HG03565 (cell line): ENCODE data around the gene FOXP1.

Experiments used
- ATAC-seq: cut with Tn5 transposase; IDR thresholded peaks from one replicate; pipeline ENCODE4 v1.9.1; 2021; ENCODE audit warnings: mild to moderate bottlenecking, moderate library complexity; ENCODE audit not compliant: unreplicated experiment

FOXP1 gene

GRCh38 chr3:71587958-71588357 lies 4.4 kb upstream of the FOXP1 start:
- no peak for ATAC-seq

DNA sequence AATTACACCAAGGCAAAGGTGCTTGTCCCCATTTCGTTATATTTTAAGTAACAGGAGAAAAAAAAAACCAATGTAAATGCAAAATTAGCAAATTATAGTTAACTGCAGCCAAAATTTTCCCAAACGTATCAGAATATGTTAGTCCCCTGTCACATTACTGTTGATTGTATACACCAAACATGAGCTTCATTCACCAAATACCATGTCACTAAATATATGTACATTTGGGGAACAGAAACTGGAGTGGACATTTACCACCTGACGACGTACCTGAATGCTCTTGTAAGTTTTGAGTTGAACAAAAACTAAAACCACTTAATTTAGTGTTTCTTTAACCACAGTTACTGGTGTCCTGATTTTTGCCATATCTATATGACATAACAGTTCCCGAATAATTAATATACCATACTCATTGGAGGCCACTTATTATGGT lies 3.3 kb upstream of the FOXP1 start:
- ATAC-seq = no peak

GRCh38 chr3:71585887-71586809 lies 2.6 kb upstream of the FOXP1 start:
- ATAC-seq = no peak

DNA sequence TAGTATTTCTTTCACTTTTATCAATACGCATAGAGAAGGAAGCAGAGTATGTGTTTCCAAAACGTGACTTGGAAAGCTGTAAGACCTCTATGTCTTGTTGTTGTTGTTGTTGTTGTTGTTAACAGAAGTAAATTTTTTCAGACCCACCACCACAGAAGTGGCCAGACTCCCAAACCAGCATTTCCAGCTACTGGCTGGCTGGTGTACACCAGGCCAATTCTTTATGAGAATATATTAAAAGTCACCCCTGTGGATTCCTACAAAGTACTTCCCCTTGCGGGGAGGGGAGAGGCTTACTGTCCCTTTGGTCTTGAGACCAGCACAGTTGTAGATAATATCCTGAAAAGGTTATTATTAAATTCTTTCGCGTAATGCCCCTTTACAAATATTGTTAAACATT lies 1.6 kb upstream of the FOXP1 start:
- ATAC-seq = no peak

- ATAC-seq = no peak
These were observed 975 bp upstream of the FOXP1 start for GRCh38 chr3:71584394-71585011.

DNA sequence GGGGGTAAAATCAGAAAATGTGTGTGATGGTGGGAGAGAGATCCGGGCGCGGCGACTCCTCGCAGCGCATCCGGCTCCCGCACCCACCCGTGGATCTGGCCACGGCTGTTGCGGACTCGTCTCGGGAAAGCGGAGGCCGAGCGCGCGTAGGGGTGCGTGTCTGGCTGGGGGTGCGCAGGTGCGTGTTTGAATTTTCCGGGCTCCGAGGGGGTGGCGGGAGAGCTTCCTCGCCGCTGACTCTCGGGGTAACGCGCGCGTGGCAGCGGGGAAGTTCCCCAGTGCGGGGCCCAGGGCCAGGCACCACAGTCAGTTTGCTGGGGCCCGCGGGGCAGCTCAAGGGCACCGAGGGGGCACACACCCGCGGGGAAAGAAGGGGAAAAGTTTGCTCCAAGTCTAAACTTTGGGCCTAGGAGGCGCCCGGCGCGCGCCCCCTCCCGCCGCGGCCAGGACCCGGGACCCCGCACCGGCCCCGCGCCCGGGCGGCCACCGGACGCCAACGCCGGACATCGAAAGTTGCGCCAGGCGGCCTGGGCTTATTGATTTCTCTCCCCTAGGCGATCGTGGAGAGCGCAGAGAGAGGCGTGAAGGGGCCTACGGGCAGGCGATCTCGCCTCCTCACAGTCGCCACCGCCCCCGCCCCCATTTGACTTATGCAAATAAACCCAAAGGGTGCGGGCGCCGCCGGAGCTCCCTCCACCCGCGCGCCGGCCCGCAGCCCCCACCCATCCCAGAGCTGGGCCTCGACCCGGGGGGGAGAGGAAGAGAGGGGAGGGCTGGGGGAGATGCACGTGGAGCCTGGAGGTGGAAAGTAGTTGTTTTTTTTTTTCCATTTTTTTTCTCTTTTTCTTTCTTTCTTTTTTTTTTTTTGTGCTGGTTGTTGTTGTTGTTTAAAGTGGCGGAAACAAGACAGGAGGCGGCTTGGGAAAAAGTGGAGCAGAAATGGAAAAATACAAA lies 639 bp downstream of the FOXP1 start:
- ATAC-seq = no peak

DNA sequence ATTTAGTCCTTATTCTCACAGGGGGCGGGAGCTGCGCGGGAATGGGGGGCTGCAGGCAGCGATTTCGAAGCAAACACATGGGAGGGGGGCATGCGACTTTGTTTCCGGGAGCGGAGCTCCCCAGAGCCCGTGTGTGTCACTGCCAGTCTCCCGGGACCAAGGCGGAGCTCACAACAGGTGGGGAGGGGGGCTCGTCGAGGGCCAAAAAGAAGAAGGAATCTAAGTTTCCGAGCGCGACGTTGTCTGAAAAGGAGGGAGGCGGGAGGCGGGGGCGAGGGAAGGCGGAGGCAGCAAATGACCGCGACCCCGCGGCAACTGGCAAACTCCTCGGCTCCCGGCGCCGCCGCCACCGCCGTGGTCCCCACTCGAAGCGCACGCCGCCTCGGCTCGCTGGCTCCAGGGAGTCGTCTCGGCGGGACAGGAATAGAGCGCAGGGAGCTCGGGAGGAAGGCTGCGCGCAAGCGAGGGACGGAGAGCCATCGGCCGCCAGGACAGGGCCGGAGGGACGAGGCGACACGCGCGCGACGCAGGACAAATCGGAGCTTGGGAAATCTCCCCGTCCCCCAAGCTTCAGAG lies 1.4 kb downstream of the FOXP1 start:
- no peak for ATAC-seq

DNA sequence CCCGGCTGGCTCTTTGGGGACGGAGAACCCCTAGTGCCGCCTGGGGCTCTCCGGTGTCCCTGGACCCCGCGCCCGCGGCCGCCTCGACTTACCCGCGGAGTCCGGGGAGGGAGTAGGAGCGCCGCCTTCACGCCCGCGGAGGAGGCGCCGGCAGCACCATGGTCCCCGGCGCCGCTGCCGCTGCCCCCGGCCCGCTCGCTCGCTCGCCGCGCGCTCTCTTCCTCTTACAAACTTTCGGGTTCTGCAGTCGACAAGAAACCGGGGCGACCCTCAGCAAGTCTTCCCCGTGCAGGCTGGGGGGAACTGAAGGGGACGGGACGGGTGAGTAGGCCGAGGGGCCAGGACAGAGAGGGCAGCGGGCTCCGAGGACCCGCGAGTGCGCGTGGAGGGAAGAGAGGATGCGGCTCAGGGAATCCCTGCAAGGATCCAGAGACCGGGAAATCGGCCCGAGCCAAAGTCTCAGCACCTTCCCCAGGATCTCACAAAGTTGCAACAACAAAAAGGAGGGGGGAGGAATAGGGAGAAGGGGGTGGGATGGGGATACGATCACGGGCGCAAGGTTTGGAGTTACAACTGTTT lies 2.0 kb downstream of the FOXP1 start:
- no peak for ATAC-seq

- no peak for ATAC-seq
These were observed 2.7 kb downstream of the FOXP1 start for GRCh38 chr3:71580636-71581456.

DNA sequence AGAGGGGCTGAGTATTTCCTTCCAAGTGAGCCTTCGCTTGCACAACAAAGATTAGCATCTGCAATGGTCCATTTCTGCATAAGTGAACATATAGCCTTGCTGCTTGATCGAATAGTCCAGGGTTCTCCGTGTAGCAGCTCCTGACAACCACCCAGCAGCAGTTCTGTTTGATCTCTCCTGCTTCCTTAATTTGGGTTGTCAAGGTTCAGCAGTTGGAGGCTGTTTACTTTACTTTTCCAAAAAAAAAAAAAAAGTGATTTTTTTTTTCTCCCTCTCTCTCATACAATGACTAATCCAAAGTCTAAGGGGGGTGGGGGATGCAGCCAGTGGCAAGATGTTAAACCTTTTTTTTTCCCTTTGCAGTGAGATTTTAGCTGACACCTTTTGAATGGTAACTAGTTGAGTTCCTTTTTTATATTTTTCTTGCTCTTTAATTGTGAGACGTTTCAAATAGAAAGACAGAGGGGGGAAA lies 3.6 kb downstream of the FOXP1 start:
- no peak for ATAC-seq

- no peak for ATAC-seq
These were observed 4.1 kb downstream of the FOXP1 start for GRCh38 chr3:71579326-71579934.

DNA sequence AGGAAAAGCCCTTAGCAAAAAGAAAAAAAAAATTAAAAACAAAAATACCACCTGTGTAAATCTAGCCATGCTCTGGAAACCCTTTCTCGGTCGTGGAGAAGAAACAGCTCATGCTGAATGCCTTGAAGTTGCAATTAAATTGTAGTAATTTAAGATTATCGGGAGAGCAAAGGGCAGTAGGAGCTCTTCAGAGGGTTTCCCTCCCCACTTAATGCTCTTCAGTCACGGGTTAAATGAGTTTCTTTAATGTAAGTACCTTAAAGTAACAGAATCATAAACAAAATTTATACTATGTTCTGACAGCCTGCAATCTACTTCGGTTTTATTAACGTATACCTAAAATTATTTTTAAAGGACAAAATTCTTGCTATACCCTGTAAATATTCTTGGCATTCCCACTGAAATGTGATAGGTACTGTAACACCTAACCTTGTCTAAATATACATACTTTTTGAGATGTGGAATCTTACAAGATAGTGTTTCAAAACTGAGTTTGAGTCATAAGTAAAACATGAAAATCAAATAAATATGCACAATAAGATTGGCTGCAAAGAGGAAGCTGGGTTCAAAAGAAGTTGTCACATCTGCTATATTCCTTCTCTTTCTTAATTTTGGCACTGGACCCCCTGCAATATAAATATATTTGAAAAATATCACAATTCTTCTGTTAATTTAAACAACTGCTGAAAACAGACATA lies 5.3 kb downstream of the FOXP1 start:
- ATAC-seq = no peak

GRCh38 chr3:71577011-71577410 lies 6.5 kb downstream of the FOXP1 start:
- no peak for ATAC-seq

DNA sequence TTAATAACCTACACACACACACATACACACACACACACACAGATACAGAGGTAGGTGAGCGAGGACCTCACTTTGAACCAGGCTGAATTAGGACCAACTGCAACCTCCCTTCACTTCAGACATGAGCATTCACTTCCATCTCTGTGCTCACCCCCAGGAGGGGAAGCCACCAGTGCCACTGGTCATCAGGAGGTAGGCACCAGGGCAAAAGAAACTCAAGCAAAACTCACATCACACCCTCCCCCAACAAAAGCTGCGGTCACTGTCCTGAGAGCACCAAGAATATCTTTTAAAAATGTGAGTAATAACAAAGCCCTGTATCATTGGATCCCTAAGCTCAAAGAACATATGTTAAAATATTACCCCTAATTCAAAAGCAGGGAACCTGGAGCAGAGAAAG lies 8.1 kb downstream of the FOXP1 start:
- no peak for ATAC-seq

GRCh38 chr3:71573181-71573580 lies 10.3 kb downstream of the FOXP1 start:
- no peak for ATAC-seq

DNA sequence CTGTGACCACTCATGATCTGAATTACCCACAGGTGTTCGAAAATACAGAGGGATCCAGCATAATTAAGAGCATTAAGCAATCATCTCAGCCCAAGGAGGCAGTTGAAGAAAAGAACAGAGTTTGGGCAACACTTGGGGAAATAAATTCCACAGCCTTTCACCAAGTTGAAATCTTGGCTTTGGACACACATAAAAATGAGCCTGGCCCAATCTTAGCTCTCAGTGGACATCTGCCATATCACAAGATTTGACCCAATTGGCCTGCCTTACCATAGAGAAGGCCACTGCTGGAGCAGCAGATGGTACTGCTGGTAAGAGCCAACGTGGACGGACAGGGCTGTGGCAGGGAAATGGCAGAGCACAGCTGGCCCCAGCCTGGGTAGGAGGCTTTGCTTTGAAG lies 13.0 kb downstream of the FOXP1 start:
- ATAC-seq = no peak

GRCh38 chr3:71568207-71568606 lies 15.3 kb downstream of the FOXP1 start:
- no peak for ATAC-seq

DNA sequence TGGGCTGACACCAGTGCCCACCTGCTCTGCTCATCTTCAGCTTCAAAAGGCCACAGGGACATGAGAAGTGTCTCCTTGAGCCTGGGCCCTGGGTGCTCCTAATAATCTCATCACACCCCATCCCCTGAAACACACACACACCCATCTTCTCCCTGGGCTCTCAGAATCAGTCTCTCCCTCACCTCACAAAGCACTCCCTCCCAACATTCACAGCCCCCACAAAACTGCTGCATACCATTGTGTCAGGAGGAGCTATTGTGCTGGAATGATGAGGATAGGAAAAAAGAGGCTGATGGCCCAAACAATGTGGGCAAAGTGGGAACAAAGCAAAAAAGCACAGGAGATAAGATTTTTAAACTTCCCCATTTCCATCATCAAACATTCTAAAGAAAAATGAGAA lies 16.8 kb downstream of the FOXP1 start:
- no peak for ATAC-seq

- ATAC-seq = no peak
These were observed 17.6 kb downstream of the FOXP1 start for GRCh38 chr3:71565976-71566375.
